Caco-2 (cell line): ENCODE measurements around the gene UBA7. TPM values are rescaled to one million over a fixed set of nuclear protein-coding genes. Genes with fewer than 3 reads are reported as not detected.

Source experiments
- BruUV-seq: library from RNA; stranded (reverse); fragments of 400-500 nt; replicated peaks from 2 replicates; lab custom pipeline; 2021; lab: Mats Ljungman, UMichigan
- CTCF ChIA-PET: fragments of 300-600 bp; sonication (Branson Sonifier 250); formaldehyde crosslinking; loops from one replicate; lab custom pipeline; 2022; ENCODE audit warnings: antibody characterized with exemption; lab: Charles Lee
- POLR2A ChIA-PET: fragments of 300-600 bp; sonication (Branson Sonifier 250); formaldehyde crosslinking; loops from one replicate; lab custom pipeline; 2022; ENCODE audit warnings: antibody characterized with exemption; lab: Charles Lee
- DNase-seq, 2 experiments: peaks; one replicate each; pipeline versions ENCODE4 v3.0.0 to v3.0.0-alpha.2; 2020 to 2022
- H3K27me3 ChIP-seq: replicated peaks from 2 replicates; pipeline ENCODE4 v1.6.0; 2011; ENCODE audit warnings: low read length; ENCODE audit not compliant: control insufficient read depth, insufficient read depth
- H3K36me3 ChIP-seq: 2 replicates; pipeline ENCODE4 v1.5.1; 2011; ENCODE audit warnings: low read length; ENCODE audit not compliant: control insufficient read depth, insufficient read depth
- H3K4me1 ChIP-seq: fragments of 250-450 bp; sonication (Bioruptor Pico); 2 replicates; pipeline ENCODE4 v1.5.1; 2020; ENCODE audit warnings: mild to moderate bottlenecking
- H3K4me3 ChIP-seq: 2 replicates; pipeline ENCODE4 v1.5.1; 2011; ENCODE audit warnings: low read depth, mild to moderate bottlenecking, control low read depth, low read length
- H3K9me3 ChIP-seq: fragments of 250-450 bp; sonication (Bioruptor Pico); 2 replicates; pipeline ENCODE4 v1.5.1; 2020; ENCODE audit warnings: mild to moderate bottlenecking, moderate library complexity
- H3K27ac Mint-ChIP-seq: one replicate; pipeline ENCODE4 v1.8.0; 2022; ENCODE audit warnings: mixed read lengths; ENCODE audit not compliant: unreplicated experiment
- H3K27me3 Mint-ChIP-seq: one replicate; pipeline ENCODE4 v1.8.0; 2022; ENCODE audit warnings: mixed read lengths; ENCODE audit not compliant: insufficient read depth, unreplicated experiment
- H3K36me3 Mint-ChIP-seq: one replicate; pipeline ENCODE4 v1.8.0; 2022; ENCODE audit warnings: mild to moderate bottlenecking, mixed read lengths; ENCODE audit not compliant: insufficient read depth, unreplicated experiment
- H3K4me1 Mint-ChIP-seq: one replicate; pipeline ENCODE4 v1.8.0; 2022; ENCODE audit warnings: low read depth, mixed read lengths; ENCODE audit not compliant: unreplicated experiment
- H3K4me3 Mint-ChIP-seq: one replicate; pipeline ENCODE4 v1.8.0; 2022; ENCODE audit warnings: mild to moderate bottlenecking, moderate library complexity, mixed read lengths; ENCODE audit not compliant: unreplicated experiment
- H3K9me3 Mint-ChIP-seq: one replicate; pipeline ENCODE4 v1.8.0; 2022; ENCODE audit warnings: mixed read lengths; ENCODE audit not compliant: unreplicated experiment
- intact Hi-C: fragments of 100-400 bp; cut with micrococcal nuclease; formaldehyde crosslinking; loops from one replicate; pipeline ENCODE4 v1.10.0; 2022; ENCODE audit not compliant: unreplicated experiment
- microRNA-seq: library from miRNA; unstranded; fragments of <30 nt; microRNA quantifications from one replicate; pipeline ENCODE4 v1.2.0, GENCODE V29; 2022
- total RNA-seq: library from RNA; stranded (reverse); gene quantifications from 2 replicates; pipeline ENCODE4 v1.2.3, GENCODE V29; 2022
- TF ChIP-seq, protein P1 (sequence below), 2 experiments: fragments of 200-600 bp in 1 of 2; IDR thresholded peaks; 1 replicate in 1 of 2; 2 replicates in 1 of 2; pipeline versions ENCODE4 v1.5.1 to v1.8.0; 2011 to 2022; ENCODE audit warnings: antibody characterized with exemption in 1 of 2, control low read depth in 1 of 2, inconsistent platforms in 1 of 2, low read depth in 1 of 2, low read length in 1 of 2, mild to moderate bottlenecking in 1 of 2, moderate library complexity in 1 of 2; ENCODE audit not compliant: insufficient read depth in 1 of 2, severe bottlenecking in 1 of 2, unreplicated experiment in 1 of 2

The UBA7 gene
- total RNA-seq, 1 experiment from 2014 or later, result 0.93 TPM

DNA sequence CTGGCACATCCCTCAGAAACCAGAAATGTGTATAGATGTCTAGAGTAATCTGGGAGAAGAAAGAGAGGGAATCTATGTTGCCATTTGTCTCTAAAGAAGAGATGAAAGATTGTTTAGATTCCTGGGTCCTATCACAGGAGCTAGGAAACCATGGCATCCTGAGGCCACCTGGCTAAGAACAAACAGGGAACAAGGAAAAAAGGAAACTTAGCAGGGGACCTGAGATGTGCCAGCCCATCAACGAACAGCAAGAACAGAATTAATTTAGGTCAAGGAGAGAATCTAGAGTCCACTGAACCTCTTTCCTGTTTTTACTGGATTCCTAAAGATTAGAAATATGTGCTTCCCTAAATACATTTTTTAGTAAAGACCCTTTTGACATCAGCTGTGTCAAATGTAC lies 57.7 kb downstream of the UBA7 start:
- no peaks in the 10 kb centered on the region for H3K9me3 Mint-ChIP-seq
- TF ChIP-seq, protein P1, sequence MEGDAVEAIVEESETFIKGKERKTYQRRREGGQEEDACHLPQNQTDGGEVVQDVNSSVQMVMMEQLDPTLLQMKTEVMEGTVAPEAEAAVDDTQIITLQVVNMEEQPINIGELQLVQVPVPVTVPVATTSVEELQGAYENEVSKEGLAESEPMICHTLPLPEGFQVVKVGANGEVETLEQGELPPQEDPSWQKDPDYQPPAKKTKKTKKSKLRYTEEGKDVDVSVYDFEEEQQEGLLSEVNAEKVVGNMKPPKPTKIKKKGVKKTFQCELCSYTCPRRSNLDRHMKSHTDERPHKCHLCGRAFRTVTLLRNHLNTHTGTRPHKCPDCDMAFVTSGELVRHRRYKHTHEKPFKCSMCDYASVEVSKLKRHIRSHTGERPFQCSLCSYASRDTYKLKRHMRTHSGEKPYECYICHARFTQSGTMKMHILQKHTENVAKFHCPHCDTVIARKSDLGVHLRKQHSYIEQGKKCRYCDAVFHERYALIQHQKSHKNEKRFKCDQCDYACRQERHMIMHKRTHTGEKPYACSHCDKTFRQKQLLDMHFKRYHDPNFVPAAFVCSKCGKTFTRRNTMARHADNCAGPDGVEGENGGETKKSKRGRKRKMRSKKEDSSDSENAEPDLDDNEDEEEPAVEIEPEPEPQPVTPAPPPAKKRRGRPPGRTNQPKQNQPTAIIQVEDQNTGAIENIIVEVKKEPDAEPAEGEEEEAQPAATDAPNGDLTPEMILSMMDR (IDR thresholded peaks at IDR 0.05; ENCODE audit: insufficient read depth in 1 of 2, low read depth in 1 of 2, low read length in 1 of 2, severe bottlenecking in 1 of 2, unreplicated experiment in 1 of 2), result no peak
- H3K36me3 ChIP-seq, result no peaks in the 10 kb centered on the region; the same call in 1 of the 2 replicates
- H3K4me1 Mint-ChIP-seq, result peaks cover 6% of the 10 kb centered on the region
- 0 out of 2 replicates have a peak, but pooled peaks cover 3% of the 10 kb centered on the region for H3K9me3 ChIP-seq
- POLR2A ChIA-PET, result no interaction called here
- H3K36me3 Mint-ChIP-seq, result peaks cover 27% of the 10 kb centered on the region
- H3K4me3 Mint-ChIP-seq, result no peak overlapping the region
- intact Hi-C loops, result no loop called here
- H3K4me3 ChIP-seq, result no peak overlapping the region
- no TSS peak for BruUV-seq
- CTCF ChIA-PET, result no interaction called here
- peaks cover 10% of the 10 kb centered on the region; the same call in 1 of the 2 replicates for H3K4me1 ChIP-seq
- no peaks in the 10 kb centered on the region for H3K27me3 Mint-ChIP-seq
- no peaks in the 10 kb centered on the region for H3K27me3 ChIP-seq
- DNase-seq, result no peak
- no peak overlapping the region for H3K27ac Mint-ChIP-seq

Small RNA genes lying within 50 kb of the gene (microRNA-seq; reads per million reads assigned to microRNA genes)
- not detected for gene MIR5193

Other genes with a start within 250 kb of the UBA7 start
- gene APEH, start 139.6 kb downstream of the UBA7 start, total RNA-seq, result 236 and 279 TPM in 2 replicates
- gene MST1, start 124.5 kb downstream of the UBA7 start, total RNA-seq, result 12.6 and 15.4 TPM in 2 replicates
- 45.2 and 50.3 TPM in 2 replicates for gene RNF123, start 124.4 kb downstream of the UBA7 start, total RNA-seq
- not detected in 2 replicates for gene AMIGO3, start 94.3 kb downstream of the UBA7 start, total RNA-seq
- 26.2 and 26.5 TPM in 2 replicates for gene GMPPB, start 90.0 kb downstream of the UBA7 start, total RNA-seq
- gene IP6K1, start 27.4 kb downstream of the UBA7 start, total RNA-seq, result 35.5 and 39.6 TPM in 2 replicates
- gene CDHR4, start 14.1 kb downstream of the UBA7 start, total RNA-seq, result not detected in 2 replicates
- gene INKA1, start 10.7 kb downstream of the UBA7 start, total RNA-seq, result not detected in 2 replicates
- 25.1 and 28.0 TPM in 2 replicates for gene TRAIP, start 42.6 kb upstream of the UBA7 start, total RNA-seq
- gene CAMKV, start 56.0 kb upstream of the UBA7 start, total RNA-seq, result 13.1 and 15.6 TPM in 2 replicates
- gene MST1R, start 89.9 kb upstream of the UBA7 start, total RNA-seq, result 11.8 and 13.6 TPM in 2 replicates
- 7.4 and 7.7 TPM in 2 replicates for gene MON1A, start 115.9 kb upstream of the UBA7 start, total RNA-seq
- 69.8 and 74.1 TPM in 2 replicates for gene RBM6, start 126.2 kb upstream of the UBA7 start, total RNA-seq